GM12878 (cell line): ENCODE data around the gene LRRC56. TPM values are rescaled to one million over a fixed set of nuclear protein-coding genes. Genes with fewer than 3 reads are reported as not detected.

Experiments
- ATAC-seq: fragments of 200-7000 bp; cut with Tn5 transposase; 3 replicates; pipeline ENCODE4 v1.9.1; 2020; ENCODE audit warnings: mild to moderate bottlenecking, moderate library complexity
- BruUV-seq: library from RNA; stranded (reverse); fragments of 400-500 nt; replicated peaks from 2 replicates; lab custom pipeline; 2021; lab: Mats Ljungman, UMichigan
- CTCF ChIA-PET: fragments of 300-600 bp; sonication (Branson Sonifier 250); formaldehyde crosslinking; extraction: SDS; loops from one replicate; lab custom pipeline; 2021; ENCODE audit warnings: inconsistent platforms; lab: Yijun Ruan, JAX
- POLR2A ChIA-PET: fragments of 350-600 bp; formaldehyde crosslinking; extraction: SDS; loops from one replicate; lab custom pipeline; 2021; ENCODE audit warnings: inconsistent platforms; lab: Charles Lee
- RAD21 ChIA-PET: fragments of 300-600 bp; sonication (Branson Sonifier 250); formaldehyde crosslinking; loops from one replicate; lab custom pipeline; 2023; ENCODE audit warnings: antibody characterized with exemption; ENCODE audit not compliant: unreplicated experiment; lab: Charles Lee
- SMC1A ChIA-PET: fragments of 300-600 bp; sonication (Branson Sonifier 250); formaldehyde crosslinking; loops from one replicate; lab custom pipeline; 2023; ENCODE audit not compliant: unreplicated experiment, uncharacterized antibody; lab: Charles Lee
- DNase-seq: peaks from one replicate; pipeline ENCODE4 v3.0.0-alpha.2; 2011; ENCODE audit warnings: low read depth, low spot score
- FAIRE-seq: peaks from 3 replicates; lab custom pipeline; 2011; peaks lifted over from hg19 to GRCh38; lab: Jason Lieb, UNC
- H2AFZ ChIP-seq: 2 replicates; pipeline ENCODE4 v1.6.0; 2011; ENCODE audit warnings: low read depth, low read length, control low read depth; ENCODE audit not compliant: control insufficient read depth
- H3K27ac ChIP-seq: 2 replicates; pipeline ENCODE4 v1.5.1; 2011; ENCODE audit warnings: control low read depth; ENCODE audit not compliant: control insufficient read depth, insufficient read depth
- H3K27me3 ChIP-seq, 2 experiments: replicated peaks in 1 of 2; 2 replicates each; pipeline versions ENCODE4 v1.6.0 to v1.6.1; 2011; ENCODE audit warnings: low read length in 1 of 2; ENCODE audit not compliant: control insufficient read depth in 2 of 2, insufficient read depth in 2 of 2
- H3K36me3 ChIP-seq, 2 experiments: 2 replicates each; pipeline ENCODE4 v1.5.1; 2011; ENCODE audit warnings: low read length in 1 of 2; ENCODE audit not compliant: control insufficient read depth in 2 of 2, insufficient read depth in 2 of 2
- H3K4me1 ChIP-seq: 2 replicates; pipeline ENCODE4 v1.6.1; 2011; ENCODE audit warnings: mild to moderate bottlenecking, low read length, moderate library complexity, mixed read lengths; ENCODE audit not compliant: control insufficient read depth, insufficient read depth
- H3K4me2 ChIP-seq: 2 replicates; pipeline ENCODE4 v1.6.0; 2011; ENCODE audit warnings: control low read depth; ENCODE audit not compliant: control insufficient read depth, insufficient read depth
- H3K4me3 ChIP-seq: fragments of 200-600 bp; sonication (generic); 2 replicates; pipeline ENCODE4 v1.5.1; 2016
- H3K79me2 ChIP-seq: 2 replicates; pipeline ENCODE4 v1.6.0; 2011; ENCODE audit warnings: low read length; ENCODE audit not compliant: control insufficient read depth, insufficient read depth
- H3K9ac ChIP-seq: 2 replicates; pipeline ENCODE4 v1.8.0; 2011; ENCODE audit warnings: low read length, control low read depth, mixed read lengths; ENCODE audit not compliant: control insufficient read depth, insufficient read depth
- H3K9me3 ChIP-seq: replicated peaks from 3 replicates; pipeline ENCODE4 v1.5.1; 2011; ENCODE audit warnings: mild to moderate bottlenecking, low read length; ENCODE audit not compliant: control insufficient read depth, insufficient read depth
- H4K20me1 ChIP-seq: 2 replicates; pipeline ENCODE4 v1.6.0; 2011; ENCODE audit not compliant: control insufficient read depth, insufficient read depth
- DPF2 ChIP-seq: fragments of 450-650 bp; IDR thresholded peaks from 2 replicates; pipeline ENCODE4 v1.6.1; 2017; ENCODE audit warnings: mild to moderate bottlenecking
- ETV6 ChIP-seq, 2 experiments: fragments of 450-650 bp in 1 of 2; IDR thresholded peaks in 1 of 2; conservative IDR thresholded peaks in 1 of 2; 2 replicates each; pipeline ENCODE4 v1.6.1; 2014; ENCODE audit warnings: antibody characterized with exemption in 1 of 2, borderline replicate concordance in 1 of 2, low read depth in 1 of 2, mild to moderate bottlenecking in 1 of 2, moderate library complexity in 1 of 2
- HSF1 ChIP-seq: fragments of 150-350 bp; IDR thresholded peaks from 2 replicates; pipeline ENCODE4 v1.6.1; 2014; ENCODE audit warnings: mild to moderate bottlenecking, low read depth, low read length
- JUND ChIP-seq: IDR thresholded peaks from 2 replicates; pipeline ENCODE4 v1.6.1; 2012; ENCODE audit warnings: low read depth, mild to moderate bottlenecking, low read length, improper control_type of control experiment, moderate library complexity
- USF1 ChIP-seq: IDR thresholded peaks from 2 replicates; pipeline ENCODE4 v1.6.1; 2011; ENCODE audit warnings: borderline replicate concordance, low read depth, mild to moderate bottlenecking, moderate library complexity, mixed read lengths, low read length; ENCODE audit not compliant: insufficient read depth; ENCODE audit errors: extremely low read length
- ZBED1 ChIP-seq: IDR thresholded peaks from 2 replicates; pipeline ENCODE4 v1.6.1; 2016; ENCODE audit warnings: borderline replicate concordance
- ZNF24 ChIP-seq: fragments of 450-650 bp; IDR thresholded peaks from 2 replicates; pipeline ENCODE4 v1.6.1; 2017; ENCODE audit warnings: antibody characterized with exemption, mild to moderate bottlenecking
- ZNF622 ChIP-seq: fragments of 450-650 bp; IDR thresholded peaks from 2 replicates; pipeline ENCODE4 v1.6.1; 2017; ENCODE audit warnings: mild to moderate bottlenecking, inconsistent platforms
- WGBS: methylation state at CpG from one replicate; pipeline ENCODE4 v1.1.6; 2016; ENCODE audit warnings: low lambda C conversion rate; ENCODE audit not compliant: insufficient replicate concordance, insufficient coverage; ENCODE audit errors: missing lambda C conversion rate; 5-methylcytosine and 5-hydroxymethylcytosine counted together
- in situ Hi-C: fragments of 300-500 bp; cut with MboI; formaldehyde crosslinking; loops from 9 replicates; pipeline ENCODE4 v1.14.3; 2018; ENCODE audit warnings: mixed read lengths
- intact Hi-C: fragments of 100-400 bp; cut with micrococcal nuclease; formaldehyde crosslinking; loops from one replicate; pipeline ENCODE4 v1.14.2; 2022; ENCODE audit not compliant: unreplicated experiment
- polyA plus RNA-seq, 11 experiments: library from polyadenylated mRNA; depleted of rRNA in 4 of 11; unstranded in 6 of 11; stranded (reverse) in 5 of 11; fragments of >200 nt; fragmentation: Nextera tagmentation in 4 of 11; fragmentation: Illumina TruSeq in 1 of 11; extraction: Ambion mirVana in 4 of 11; extraction: Trizol in 1 of 11; gene quantifications; 1 replicate in 1 of 11; 2 replicates in 10 of 11; pipeline versions ENCODE4 v1.2.1 to v1.2.3, GENCODE V29; 2011 to 2016; ENCODE audit warnings: inconsistent platforms in 2 of 11, missing spikeins in 2 of 11, low read depth in 1 of 11
- total RNA-seq, 4 experiments: library from RNA; depleted of rRNA in 3 of 4; stranded (reverse); fragments of >200 nt in 3 of 4; fragmentation: Illumina TruSeq in 1 of 4; extraction: Trizol in 1 of 4; gene quantifications; 2 replicates each; pipeline versions ENCODE4 v1.2.1 to v1.2.3, GENCODE V29; 2013 to 2021

LRRC56 gene
- total and polyA plus RNA-seq, 10 of the 15 experiments (the other 5 are each of a cell fraction or from before 2014, with no cell fraction given), result 0.02 to 1.9 (median 0.75) TPM; not detected in 1

- CTCF ChIA-PET, result no interaction called here
- intact Hi-C loops, result no loop called here
- Histone ChIP-seq H3K36me3 (peaks cover 0 to 6% of the 10 kb centered on the region in 2 experiments; a peak in 2 of 4 replicates), H3K9ac (no peak overlapping the region), H3K79me2 (no peaks in the 10 kb centered on the region), H3K4me2 (no peak overlapping the region), H3K4me3 (no peak overlapping the region), H3K9me3 (no peaks in the 10 kb centered on the region), H3K4me1 (no peaks in the 10 kb centered on the region), H4K20me1 (no peaks in the 10 kb centered on the region), H3K27ac (no peak overlapping the region), H3K27me3 (no peaks in the 10 kb centered on the region), H2AFZ (no peak overlapping the region)
- FAIRE-seq (no peak), ATAC-seq (no peak), DNase-seq (no peak)
- POLR2A ChIA-PET, result no interaction called here
- SMC1A ChIA-PET, result no interaction called here
- in situ Hi-C loops, result no loop called here
- WGBS, result 97% methylated on average over 22 of the region's 37 CpGs
- no TSS peak for BruUV-seq
- RAD21 ChIA-PET, result no interaction called here
- TF ChIP-seq ZNF622, result no peak
- no peak for TF ChIP-seq USF1
- TF ChIP-seq ZBED1, result no peak
- TF ChIP-seq ZNF24, result no peak
- TF ChIP-seq JUND, result no peak
- TF ChIP-seq HSF1, result no peak
- TF ChIP-seq ETV6 (conservative IDR thresholded peaks at IDR 0.05 in 1 of 2, IDR thresholded peaks at IDR 0.05 in 1 of 2; ENCODE audit: borderline replicate concordance in 1 of 2, low read depth in 1 of 2), result no peak
- TF ChIP-seq DPF2, result no peak
These were observed 47.6 kb upstream of the LRRC56 start for GRCh38 chr11:489610-490185.
